Neutrophil (primary cell): Measurements from ENCODE around the gene RIMS1.

Source experiments
- H3K27ac ChIP-seq: fragments of 200-600 bp; sonication (generic); 2 replicates; pipeline ENCODE4 v1.5.1; 2016; ENCODE audit warnings: mild to moderate bottlenecking, moderate library complexity
- H3K27me3 ChIP-seq: fragments of 200-600 bp; sonication (generic); 2 replicates; pipeline ENCODE4 v1.6.0; 2016; ENCODE audit warnings: mild to moderate bottlenecking
- H3K36me3 ChIP-seq: fragments of 200-600 bp; sonication (generic); 2 replicates; pipeline ENCODE4 v1.5.1; 2017
- H3K4me1 ChIP-seq, 2 experiments: fragments of 200-600 bp in 1 of 2; sonication (generic) in 1 of 2; 1 replicate in 1 of 2; 2 replicates in 1 of 2; pipeline versions ENCODE4 v1.5.1 to v1.6.1; 2013 to 2016; ENCODE audit warnings: low read depth in 1 of 2, low read length in 1 of 2, mild to moderate bottlenecking in 1 of 2, moderate library complexity in 1 of 2; ENCODE audit not compliant: control insufficient read depth in 1 of 2, insufficient read depth in 1 of 2
- H3K4me3 ChIP-seq, 2 experiments: fragments of 200-600 bp in 1 of 2; sonication (generic) in 1 of 2; 1 replicate in 1 of 2; 2 replicates in 1 of 2; pipeline ENCODE4 v1.5.1; 2013 to 2016; ENCODE audit warnings: low read depth in 1 of 2, low read length in 1 of 2, mild to moderate bottlenecking in 1 of 2, moderate library complexity in 1 of 2
- H3K9me3 ChIP-seq: fragments of 200-600 bp; sonication (generic); 2 replicates; pipeline ENCODE4 v1.5.1; 2016
- CTCF ChIP-seq: fragments of 200-600 bp; sonication (generic); IDR thresholded peaks from 2 replicates; pipeline ENCODE4 v1.5.1; 2016; ENCODE audit warnings: antibody characterized with exemption

RIMS1 gene

GRCh38 chr6:72421387-72421786 lies 535.0 kb downstream of the RIMS1 start:
- peaks cover 7% of the 10 kb centered on the region for H3K27me3 ChIP-seq
- H3K27ac ChIP-seq = no peak overlapping the region
- no peak overlapping the region for H3K4me3 ChIP-seq
- no peak for TF ChIP-seq CTCF
- H3K9me3 ChIP-seq = no peaks in the 10 kb centered on the region
- no peaks in the 10 kb centered on the region for H3K36me3 ChIP-seq
- H3K4me1 ChIP-seq = no peaks in the 10 kb centered on the region

- Histone ChIP-seq H3K27ac (no peak overlapping the region), H3K9me3 (no peaks in the 10 kb centered on the region), H3K36me3 (no peaks in the 10 kb centered on the region), H3K4me1 (no peaks in the 10 kb centered on the region), H3K4me3 (no peak overlapping the region), H3K27me3 (no peaks in the 10 kb centered on the region)
- TF ChIP-seq CTCF = no peak
Measured at GRCh38 chr6:72422171-72422570, 535.8 kb downstream of the RIMS1 start.

DNA sequence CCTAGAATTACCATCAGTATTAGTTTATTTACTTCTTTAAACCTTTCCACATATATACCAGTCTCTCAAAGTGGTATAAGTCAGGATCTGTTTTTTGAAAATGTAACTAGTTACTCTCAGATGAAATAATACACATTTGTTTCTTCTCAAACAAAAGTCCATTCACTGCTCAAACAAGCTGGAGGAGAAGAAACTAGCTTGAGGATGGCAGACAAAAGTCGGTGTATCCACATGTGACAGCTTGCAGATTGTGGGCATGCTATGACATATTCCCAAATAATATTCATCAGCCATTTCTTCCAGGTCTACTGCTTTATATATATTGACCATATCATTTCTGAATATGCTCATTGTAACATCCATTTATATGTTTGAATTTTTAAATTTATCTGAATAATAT lies 538.1 kb downstream of the RIMS1 start:
- Histone ChIP-seq H3K36me3 (no peaks in the 10 kb centered on the region), H3K4me1 (no peaks in the 10 kb centered on the region), H3K27ac (no peak overlapping the region), H3K9me3 (no peaks in the 10 kb centered on the region), H3K27me3 (no peaks in the 10 kb centered on the region), H3K4me3 (no peak overlapping the region)
- no peak for TF ChIP-seq CTCF

DNA sequence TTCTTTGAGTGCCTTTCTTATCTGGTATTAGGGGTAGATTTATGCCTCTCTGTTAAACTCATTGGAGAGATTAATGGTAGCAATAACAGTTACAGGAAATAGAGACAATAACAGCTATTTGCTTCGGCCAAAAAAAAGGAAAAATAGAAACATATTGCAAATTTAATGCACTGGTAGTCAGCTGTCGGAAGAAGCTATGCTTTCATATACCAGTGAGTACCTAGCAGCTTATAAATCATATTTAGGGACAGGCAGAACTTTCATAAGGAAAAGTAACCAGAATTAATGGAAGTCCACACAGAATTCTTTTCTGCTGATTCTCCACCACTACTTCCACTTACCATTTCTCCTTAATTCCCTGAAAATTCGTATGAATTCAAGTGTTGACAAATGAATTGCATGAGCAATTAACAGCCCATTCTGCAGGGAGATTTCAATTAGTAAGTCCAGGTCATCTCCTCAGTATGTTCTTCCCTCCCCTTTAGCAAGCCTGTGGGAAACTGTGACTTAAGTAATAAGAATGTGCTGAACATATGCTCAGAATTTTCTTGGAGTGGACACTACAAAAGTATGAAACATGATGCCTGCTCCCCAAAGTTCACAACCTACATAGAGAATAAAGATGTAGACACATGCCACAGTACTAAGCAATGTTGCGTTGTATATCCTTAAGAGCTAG lies 538.8 kb downstream of the RIMS1 start:
- H3K9me3 ChIP-seq = no peaks in the 10 kb centered on the region
- no peak overlapping the region for H3K4me3 ChIP-seq
- no peaks in the 10 kb centered on the region for H3K27me3 ChIP-seq

DNA sequence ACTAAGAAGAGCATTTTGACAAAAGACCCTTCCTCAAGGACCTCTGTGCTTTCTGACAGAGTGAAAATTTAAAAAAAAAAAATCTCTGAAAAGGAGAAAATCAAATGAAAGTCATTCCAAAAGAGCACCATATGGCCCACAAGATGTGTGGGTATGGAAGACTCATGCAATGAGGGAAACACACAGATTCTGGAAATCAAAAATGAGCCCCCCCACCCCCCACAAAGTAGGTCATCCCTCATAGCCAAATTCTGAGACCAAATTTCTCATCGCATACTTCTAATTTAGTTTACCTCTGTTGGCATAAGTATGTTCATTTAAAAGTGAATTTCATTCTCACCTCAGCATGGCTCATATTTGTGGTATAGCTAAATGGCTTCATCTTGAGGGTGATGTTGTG lies 554.3 kb downstream of the RIMS1 start:
- Histone ChIP-seq H3K27me3 (peaks cover 51% of the 10 kb centered on the region), H3K4me3 (no peak overlapping the region), H3K27ac (no peak overlapping the region), H3K9me3 (no peaks in the 10 kb centered on the region), H3K36me3 (no peaks in the 10 kb centered on the region), H3K4me1 (no peaks in the 10 kb centered on the region)
- no peak for TF ChIP-seq CTCF

More for the DNA sequence above, 538.8 kb downstream of the RIMS1 start:
- H3K27ac ChIP-seq = no peak overlapping the region
- H3K4me1 ChIP-seq = no peaks in the 10 kb centered on the region
- H3K36me3 ChIP-seq = no peaks in the 10 kb centered on the region
- no peak for TF ChIP-seq CTCF
